Peyer's patch (tissue), 4 donors: ENCODE results near the gene HAPSTR1.

Experiments used
- CTCF ChIP-seq, 6 experiments: fragments of 450-650 bp in 4 of 6; fragments of 200-600 bp in 2 of 6; sonication (generic) in 1 of 6; IDR thresholded peaks; one replicate each; pipeline ENCODE4 v1.5.1; 2017 to 2019; ENCODE audit warnings: antibody characterized with exemption in 6 of 6, mild to moderate bottlenecking in 3 of 6, moderate library complexity in 1 of 6
- POLR2A ChIP-seq, 2 donors: fragments of 450-650 bp; IDR thresholded peaks; one replicate each; pipeline ENCODE4 v1.5.1; 2017; ENCODE audit warnings: antibody characterized with exemption in 2 of 2, mild to moderate bottlenecking in 2 of 2, moderate library complexity in 2 of 2

- no peak for TF ChIP-seq CTCF (IDR thresholded peaks at IDR 0.05)
- no peak for TF ChIP-seq POLR2A (IDR thresholded peaks at IDR 0.05)
Measured at GRCh38 chr16:9139965-9140364, 48.5 kb downstream of the HAPSTR1 start.
